OCI-M1 (cell line): Measurements from ENCODE around the gene PLSCR1.

Experiments
- DNase-seq: peaks from one replicate; lab custom pipeline; 2025; lab: John Stamatoyannopoulos, UW

PLSCR1 gene

GRCh38 chr3:146544002-146544928 is at the start of gene PLSCR1:
TSS of gene PLSCR1 (minus strand) at chr3:146544607. CDS start at chr3:146536552, 8,055 bp downstream.
- peak; percentile 98 for DNase-seq

GRCh38 chr3:146593776-146594175 is 49.4 kb upstream of the PLSCR1 start:
- DNase-seq, result no peak

DNA sequence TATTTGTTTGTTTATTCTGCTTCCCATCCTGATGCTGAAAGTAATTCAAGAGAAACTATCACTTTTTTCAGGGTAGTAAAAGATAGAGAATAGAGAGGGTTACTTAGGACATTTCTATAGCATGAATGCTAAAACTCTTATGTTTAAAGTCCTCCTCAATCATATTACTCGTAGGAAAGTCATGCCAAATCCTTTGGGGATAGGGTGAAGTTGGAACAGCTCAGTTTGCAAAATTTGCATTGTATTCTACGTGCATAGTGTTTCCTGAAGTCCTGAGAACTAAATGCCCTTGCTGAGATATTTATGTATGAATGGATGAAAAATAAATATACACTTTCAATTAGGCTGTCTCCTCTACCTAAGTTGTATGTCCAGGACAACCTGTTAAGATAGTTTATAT is 46.1 kb upstream of the PLSCR1 start:
- DNase-seq, result no peak

GRCh38 chr3:146589899-146590508 is 45.6 kb upstream of the PLSCR1 start:
- DNase-seq, result peak; percentile 71

- no peak for DNase-seq
These were observed 40.7 kb upstream of the PLSCR1 start for GRCh38 chr3:146585156-146585555.

GRCh38 chr3:146581951-146582467 is 37.6 kb upstream of the PLSCR1 start:
- DNase-seq, result peak; percentile 85

DNA sequence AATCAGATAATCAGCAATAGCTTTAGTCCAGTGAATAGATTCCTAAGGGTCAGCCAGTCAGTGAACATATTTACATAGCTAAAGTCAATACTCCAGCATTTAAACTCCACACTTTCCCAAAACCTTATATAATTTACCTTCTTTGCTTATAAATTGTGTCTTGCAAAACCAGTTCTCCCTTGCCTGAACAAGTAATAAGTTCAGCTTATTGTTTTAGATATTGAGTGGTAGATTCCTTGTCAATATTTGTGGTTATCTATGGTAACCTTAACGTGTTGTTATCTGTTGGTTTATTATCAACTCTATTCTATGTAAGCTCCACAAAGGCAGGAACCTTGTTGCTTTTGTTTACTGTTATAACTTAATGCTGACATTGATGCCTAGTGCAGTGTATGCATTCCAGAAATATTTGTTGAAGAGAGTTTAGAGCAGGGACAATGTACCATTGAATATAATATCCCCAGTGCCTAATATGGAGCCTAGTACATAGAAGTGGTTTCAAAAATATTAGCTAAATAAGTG is 36.7 kb upstream of the PLSCR1 start:
- DNase-seq, result no peak

GRCh38 chr3:146577662-146578061 is 33.3 kb upstream of the PLSCR1 start:
- peak; percentile 78 for DNase-seq

GRCh38 chr3:146575636-146576035 is 31.2 kb upstream of the PLSCR1 start:
- DNase-seq, result no peak

- no peak for DNase-seq
These were observed 29.8 kb upstream of the PLSCR1 start for GRCh38 chr3:146574173-146574572.

GRCh38 chr3:146569314-146569713 is 24.9 kb upstream of the PLSCR1 start:
- DNase-seq, result no peak

GRCh38 chr3:146566138-146566537 is 21.7 kb upstream of the PLSCR1 start:
- no peak for DNase-seq

DNA sequence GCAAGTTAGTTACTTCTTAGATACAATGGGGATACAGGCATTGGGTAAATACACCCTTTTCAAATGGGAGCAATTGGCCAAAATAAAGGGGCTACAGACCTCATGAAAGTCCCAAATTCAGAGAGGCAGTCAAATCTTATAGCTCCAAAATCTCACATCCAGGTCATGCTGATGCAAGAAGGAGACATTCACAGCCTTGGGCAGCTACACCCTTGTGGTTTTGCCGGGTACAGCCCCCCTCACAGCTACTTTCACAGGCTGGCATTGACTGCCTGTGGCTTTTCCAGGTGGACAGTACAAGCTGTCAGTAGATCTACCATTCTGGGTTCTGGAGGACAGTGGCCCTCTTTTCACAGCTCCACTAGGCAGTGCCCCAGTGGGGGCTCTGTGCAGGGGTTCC is 17.5 kb upstream of the PLSCR1 start:
- DNase-seq, result peak; percentile 84

GRCh38 chr3:146561463-146561862 is 17.1 kb upstream of the PLSCR1 start:
- DNase-seq, result no peak

- DNase-seq, result peak; percentile 62
These were observed 16.3 kb upstream of the PLSCR1 start for GRCh38 chr3:146560678-146561077.

DNA sequence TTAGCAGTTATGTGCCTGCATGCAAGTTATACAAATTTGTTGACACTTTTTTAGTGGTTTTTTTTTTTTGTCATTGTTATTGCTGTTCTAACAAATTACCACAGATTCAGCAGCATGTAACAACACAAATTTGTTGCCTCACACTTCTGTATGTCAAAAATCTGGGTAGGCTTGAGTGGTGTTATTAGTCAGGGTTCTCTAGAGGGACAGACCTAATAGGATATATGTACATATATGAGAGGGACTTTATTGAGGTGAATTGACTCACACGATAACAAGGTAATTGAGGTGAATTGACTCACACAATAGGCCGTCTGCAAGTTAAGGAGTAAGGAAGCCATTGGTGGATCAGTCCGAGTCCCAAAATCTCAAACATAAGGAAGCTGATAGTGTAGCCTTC is 15.0 kb upstream of the PLSCR1 start:
- DNase-seq, result no peak

DNA sequence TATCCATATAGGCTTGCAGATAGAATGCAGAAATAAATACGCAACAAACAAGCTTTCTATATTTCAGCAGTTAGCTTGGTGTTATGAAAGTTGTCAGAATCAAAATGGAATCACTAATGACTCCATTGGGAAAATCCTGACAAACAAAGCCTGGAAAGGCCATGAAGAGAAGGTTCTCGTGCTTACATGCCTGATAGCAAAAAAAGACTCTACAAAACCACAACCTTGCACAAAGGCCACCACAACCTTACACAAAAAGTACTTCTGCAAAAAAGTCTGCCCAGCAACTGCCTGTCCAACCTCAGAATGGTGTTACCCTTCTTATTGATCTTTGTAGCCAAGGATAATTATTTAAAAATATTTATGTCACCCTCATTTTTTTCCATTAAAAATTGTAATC is 14.4 kb upstream of the PLSCR1 start:
- peak; percentile 61 for DNase-seq

GRCh38 chr3:146557745-146558144 is 13.3 kb upstream of the PLSCR1 start:
- no peak for DNase-seq

DNA sequence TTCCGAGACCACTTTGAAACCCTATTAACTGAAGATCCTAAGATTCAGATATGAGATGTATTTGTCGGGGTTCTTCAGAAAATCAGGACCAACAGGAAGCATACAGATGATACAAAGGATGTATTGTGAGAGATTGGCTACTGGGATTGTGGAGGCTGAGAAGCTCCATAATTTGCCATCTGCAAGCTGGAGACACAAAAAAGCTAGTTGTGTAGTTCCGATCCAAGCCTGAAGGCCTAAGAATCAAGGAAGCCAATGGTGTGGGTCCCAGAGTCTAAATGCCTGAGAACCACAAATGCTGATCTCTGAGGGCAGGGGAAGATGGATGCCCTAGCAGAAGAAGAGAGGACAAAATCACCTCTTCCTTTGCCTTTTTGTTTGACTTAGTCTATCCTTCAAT is 10.9 kb upstream of the PLSCR1 start:
- DNase-seq, result no peak

DNA sequence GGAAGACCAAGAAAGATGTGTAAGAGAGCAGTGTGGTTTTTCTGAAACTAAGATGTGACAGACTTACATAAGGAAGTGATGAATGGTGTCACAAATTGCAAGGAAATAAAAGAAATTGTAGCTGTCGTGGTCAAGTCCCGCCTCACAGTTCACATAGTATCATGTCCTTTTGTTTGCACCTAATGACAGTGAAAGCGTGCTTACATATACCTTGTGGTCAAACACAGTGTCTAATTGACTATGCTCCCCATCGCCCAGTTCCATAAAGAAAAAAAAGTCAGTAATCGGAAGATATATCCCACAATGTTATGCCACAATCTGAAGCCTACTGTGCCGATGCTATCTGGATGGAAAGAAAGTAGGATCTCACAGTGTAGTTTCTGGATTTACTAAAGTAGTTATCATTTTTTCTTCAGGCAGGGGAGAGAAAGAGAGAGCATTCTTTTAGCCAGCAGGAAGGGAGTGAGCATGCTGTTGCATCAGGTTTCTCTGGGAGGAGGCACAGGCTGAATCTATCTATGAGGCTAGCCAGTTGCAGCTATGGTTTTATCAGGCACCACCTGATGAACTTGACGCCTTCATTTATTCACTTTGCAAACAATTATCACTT is 9.8 kb upstream of the PLSCR1 start:
- DNase-seq, result peak; percentile 85

GRCh38 chr3:146550743-146551510 is 6.5 kb upstream of the PLSCR1 start:
- peak; percentile 62 for DNase-seq
